ENCODE data around the gene RIOK1. TPM values are rescaled to one million over a fixed set of nuclear protein-coding genes. Genes with fewer than 3 reads are reported as not detected.
A peak's percentile ranks its signal among the peaks of the same experiment; 100 is the strongest.

The RIOK1 gene
- total and polyA plus RNA-seq, 2 of the 13 experiments (the other 11 are each of a cell fraction or from before 2014, with no cell fraction given), result 9.4 to 37.8 TPM

DNA sequence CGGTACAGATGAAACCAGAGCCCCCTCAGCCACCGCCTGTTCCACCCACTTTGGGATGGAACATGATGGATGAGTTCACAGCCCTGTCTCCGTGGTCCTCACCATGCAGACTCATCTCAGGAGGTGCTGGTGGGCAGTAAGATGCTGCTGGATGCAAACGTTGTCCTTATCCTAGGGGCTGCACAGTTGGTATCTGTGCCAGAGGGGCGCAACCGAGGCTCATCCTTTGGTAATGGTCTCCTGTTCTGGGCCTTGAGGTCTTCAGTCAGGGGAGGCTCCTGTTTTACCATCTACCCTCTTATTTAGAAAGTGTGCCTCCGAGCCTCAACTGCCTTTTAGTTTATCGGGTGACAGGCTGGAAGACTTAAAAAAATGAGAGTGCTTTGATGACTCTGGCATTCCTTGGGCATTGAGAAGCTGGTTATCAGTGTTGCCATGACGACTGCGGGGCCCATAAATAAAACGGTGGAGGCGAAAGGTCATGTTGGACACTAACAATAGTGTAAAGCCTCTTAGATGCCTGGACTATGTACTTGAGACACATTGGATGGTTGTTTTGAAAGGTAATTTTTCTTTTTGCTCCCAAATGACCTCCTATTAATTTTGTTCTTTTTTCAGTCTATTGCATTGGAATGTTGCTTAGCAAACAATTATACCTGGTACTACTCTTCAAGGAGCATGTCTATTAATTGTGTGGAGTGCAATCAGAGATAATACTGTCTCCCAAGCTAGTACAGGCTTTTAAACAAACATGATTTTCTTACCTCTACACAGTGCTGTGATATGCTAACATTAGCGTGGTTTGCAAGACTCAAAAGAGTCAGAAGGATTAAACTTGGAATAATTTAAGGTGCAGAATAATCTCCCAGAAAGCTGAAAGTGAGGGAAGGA, 77.6 kb downstream of the RIOK1 start (continued):
- no peak for TF ChIP-seq ZNF281 (CRISPR knock-in tag; IDR thresholded peaks at IDR 0.05; ENCODE audit: borderline replicate concordance)
- TF ChIP-seq KDM2A (CRISPR knock-in tag; IDR thresholded peaks at IDR 0.05; ENCODE audit: borderline replicate concordance, low read depth), result no peak
- no peak for TF ChIP-seq NFE2 (CRISPR knock-in tag; IDR thresholded peaks at IDR 0.05)
- TF ChIP-seq CEBPB (IDR thresholded peaks at IDR 0.05; ENCODE audit: borderline replicate concordance, low read depth, low read length), result no peak
- TF ChIP-seq MATR3 (CRISPR knock-in tag; IDR thresholded peaks at IDR 0.05), result no peak
- TF ChIP-seq E2F2 (CRISPR knock-in tag; IDR thresholded peaks at IDR 0.05; ENCODE audit: borderline replicate concordance), result no peak
- no peak for TF ChIP-seq SMARCC2 (IDR thresholded peaks at IDR 0.05)
- TF ChIP-seq, protein P1, sequence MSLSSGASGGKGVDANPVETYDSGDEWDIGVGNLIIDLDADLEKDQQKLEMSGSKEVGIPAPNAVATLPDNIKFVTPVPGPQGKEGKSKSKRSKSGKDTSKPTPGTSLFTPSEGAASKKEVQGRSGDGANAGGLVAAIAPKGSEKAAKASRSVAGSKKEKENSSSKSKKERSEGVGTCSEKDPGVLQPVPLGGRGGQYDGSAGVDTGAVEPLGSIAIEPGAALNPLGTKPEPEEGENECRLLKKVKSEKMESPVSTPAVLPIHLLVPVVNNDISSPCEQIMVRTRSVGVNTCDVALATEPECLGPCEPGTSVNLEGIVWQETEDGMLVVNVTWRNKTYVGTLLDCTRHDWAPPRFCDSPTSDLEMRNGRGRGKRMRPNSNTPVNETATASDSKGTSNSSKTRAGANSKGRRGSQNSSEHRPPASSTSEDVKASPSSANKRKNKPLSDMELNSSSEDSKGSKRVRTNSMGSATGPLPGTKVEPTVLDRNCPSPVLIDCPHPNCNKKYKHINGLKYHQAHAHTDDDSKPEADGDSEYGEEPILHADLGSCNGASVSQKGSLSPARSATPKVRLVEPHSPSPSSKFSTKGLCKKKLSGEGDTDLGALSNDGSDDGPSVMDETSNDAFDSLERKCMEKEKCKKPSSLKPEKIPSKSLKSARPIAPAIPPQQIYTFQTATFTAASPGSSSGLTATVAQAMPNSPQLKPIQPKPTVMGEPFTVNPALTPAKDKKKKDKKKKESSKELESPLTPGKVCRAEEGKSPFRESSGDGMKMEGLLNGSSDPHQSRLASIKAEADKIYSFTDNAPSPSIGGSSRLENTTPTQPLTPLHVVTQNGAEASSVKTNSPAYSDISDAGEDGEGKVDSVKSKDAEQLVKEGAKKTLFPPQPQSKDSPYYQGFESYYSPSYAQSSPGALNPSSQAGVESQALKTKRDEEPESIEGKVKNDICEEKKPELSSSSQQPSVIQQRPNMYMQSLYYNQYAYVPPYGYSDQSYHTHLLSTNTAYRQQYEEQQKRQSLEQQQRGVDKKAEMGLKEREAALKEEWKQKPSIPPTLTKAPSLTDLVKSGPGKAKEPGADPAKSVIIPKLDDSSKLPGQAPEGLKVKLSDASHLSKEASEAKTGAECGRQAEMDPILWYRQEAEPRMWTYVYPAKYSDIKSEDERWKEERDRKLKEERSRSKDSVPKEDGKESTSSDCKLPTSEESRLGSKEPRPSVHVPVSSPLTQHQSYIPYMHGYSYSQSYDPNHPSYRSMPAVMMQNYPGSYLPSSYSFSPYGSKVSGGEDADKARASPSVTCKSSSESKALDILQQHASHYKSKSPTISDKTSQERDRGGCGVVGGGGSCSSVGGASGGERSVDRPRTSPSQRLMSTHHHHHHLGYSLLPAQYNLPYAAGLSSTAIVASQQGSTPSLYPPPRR (CRISPR knock-in tag; IDR thresholded peaks at IDR 0.05; ENCODE audit: borderline replicate concordance), result peak; percentile 44; the same call in 1 of the 2 replicates
- no peak for TF ChIP-seq SNAPC4 (CRISPR knock-in tag; IDR thresholded peaks at IDR 0.05)
- TF ChIP-seq ZNF775 (CRISPR knock-in tag; IDR thresholded peaks at IDR 0.05; ENCODE audit: borderline replicate concordance), result no peak
- TF ChIP-seq REL (CRISPR knock-in tag; conservative IDR thresholded peaks at IDR 0.05), result no peak
- peak; percentile 85 for TF ChIP-seq HNF4A (CRISPR knock-in tag; IDR thresholded peaks at IDR 0.05)

Measured in HepG2 (cell line).